SIG-M5 treated with dmso at 0.1 percent for 504 hours (cell line): ENCODE data around the gene DAB1.

Experiments used
- DNase-seq: peaks from one replicate; lab custom pipeline; 2025; ENCODE audit not compliant: unreplicated experiment; lab: John Stamatoyannopoulos, UW

Gene DAB1

DNA sequence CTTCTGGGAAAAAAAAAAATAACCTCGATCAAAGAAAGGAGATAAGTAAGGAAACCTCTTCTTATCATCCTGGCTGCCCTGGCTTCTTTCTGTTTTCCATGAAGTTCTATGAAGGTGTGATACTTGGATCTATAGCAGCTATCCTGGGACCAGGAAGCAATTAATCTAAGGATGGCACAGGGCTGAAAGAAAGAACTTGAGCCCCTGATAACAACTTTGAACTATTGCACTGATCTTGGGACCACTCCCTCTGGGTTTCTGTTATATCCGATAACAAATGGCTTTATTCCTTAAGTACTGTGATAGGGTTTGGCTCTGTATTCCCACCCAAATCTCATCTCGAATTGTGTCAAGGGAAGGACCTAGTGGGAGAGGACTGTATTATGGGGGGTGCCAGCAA lies 104.1 kb downstream of the DAB1 start:
- no peak for DNase-seq

GRCh38 chr1:57319165-57319564 lies 104.7 kb downstream of the DAB1 start:
- DNase-seq, result no peak

GRCh38 chr1:57316861-57317260 lies 107.0 kb downstream of the DAB1 start:
- no peak for DNase-seq

GRCh38 chr1:57316291-57316690 lies 107.6 kb downstream of the DAB1 start:
- DNase-seq, result no peak

DNA sequence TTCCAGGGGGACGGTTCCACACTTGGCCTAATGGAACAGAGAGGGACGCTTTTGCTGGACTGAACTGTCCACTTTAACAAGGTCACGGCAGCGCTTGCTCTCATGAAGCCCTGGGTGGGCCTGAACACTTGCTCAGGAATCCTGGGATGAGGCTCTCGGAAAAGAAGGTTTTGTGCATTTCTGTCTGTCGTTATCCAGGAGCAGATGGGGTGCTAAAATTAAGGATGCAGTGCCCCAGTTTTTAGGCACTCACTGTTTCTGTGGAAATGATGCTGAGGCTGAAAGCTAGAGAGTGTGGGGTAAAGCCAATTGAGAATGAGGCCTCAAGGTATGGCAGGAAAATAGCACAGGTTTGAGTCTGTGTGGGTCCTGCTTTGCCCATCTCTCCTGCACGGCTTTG lies 111.0 kb downstream of the DAB1 start:
- DNase-seq, result no peak

DNA sequence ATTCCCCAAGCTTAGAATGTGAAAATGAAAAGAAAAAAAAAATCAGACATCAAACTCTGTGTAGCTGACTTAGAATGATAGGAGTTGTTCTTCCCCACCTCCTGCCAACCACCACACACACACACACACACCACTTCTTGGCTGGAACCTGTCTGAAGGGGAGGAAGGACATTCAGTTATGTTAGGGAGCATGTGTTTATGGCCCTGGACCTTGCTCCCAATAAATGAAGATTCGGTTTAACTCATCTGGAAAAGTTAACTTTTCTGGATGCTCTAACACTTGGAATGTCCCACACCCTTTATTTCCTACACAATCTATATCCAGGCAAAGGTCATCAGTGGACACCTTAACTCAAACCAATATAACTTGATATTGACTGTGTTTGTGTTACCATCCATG lies 112.4 kb downstream of the DAB1 start:
- no peak for DNase-seq

DNA sequence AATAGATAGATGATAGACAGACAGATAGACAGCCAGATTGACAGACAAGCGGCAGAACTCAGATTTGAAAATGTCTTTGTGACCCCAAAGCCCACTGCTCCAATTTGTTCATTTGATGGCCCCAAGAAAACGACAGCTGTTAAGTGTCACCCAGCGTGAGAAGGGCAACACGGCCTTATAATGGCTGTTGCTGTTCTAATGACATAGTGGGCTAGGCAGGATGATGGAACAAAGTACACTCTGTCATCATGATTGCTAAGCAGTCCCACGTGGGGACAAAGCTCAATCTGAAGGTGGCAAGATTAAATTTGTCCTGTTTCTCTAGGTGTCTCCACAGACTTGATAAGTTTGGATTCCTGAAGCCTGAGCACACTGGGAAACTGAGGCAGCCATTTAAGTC lies 112.9 kb downstream of the DAB1 start:
- DNase-seq, result no peak

GRCh38 chr1:57309630-57310029 lies 114.2 kb downstream of the DAB1 start:
- no peak for DNase-seq

DNA sequence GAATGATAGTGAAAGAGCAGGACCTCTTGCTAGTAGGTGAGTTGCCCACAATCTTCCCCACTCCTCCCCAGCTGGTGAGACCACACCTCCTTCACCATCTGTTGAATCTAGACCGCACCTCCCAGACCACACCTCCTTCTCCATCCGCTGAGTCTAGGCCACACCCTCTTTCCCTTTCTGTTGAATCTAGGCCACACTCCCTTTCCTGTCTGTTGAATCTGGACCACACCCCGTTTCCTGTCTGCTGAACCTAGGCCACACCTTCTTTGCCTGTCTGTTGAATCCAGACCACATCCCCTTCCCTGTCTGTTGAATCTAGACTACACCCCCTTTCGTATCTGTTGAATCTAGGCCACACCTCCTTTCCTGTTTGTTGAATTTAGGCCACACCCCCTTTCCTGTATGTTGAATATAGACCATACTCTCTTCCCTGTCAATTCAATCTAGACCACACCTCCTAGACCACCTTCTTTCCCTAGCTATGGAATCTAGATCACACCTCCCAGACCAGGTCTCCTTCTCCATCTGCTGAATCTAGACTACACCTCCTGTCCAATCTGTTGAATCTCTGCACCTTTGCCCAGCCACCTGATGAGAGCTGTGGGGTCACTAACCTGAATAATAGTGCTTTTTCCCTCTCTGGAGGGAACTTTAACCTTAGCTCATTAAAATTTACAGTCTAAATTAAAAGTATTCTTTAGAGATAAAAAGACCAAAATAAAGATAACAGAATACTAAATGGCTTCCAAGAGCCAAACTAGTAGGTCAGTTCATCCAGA lies 116.3 kb downstream of the DAB1 start:
- no peak for DNase-seq

- no peak for DNase-seq
Observed at GRCh38 chr1:57304591-57304990, 119.3 kb downstream of the DAB1 start.

DNA sequence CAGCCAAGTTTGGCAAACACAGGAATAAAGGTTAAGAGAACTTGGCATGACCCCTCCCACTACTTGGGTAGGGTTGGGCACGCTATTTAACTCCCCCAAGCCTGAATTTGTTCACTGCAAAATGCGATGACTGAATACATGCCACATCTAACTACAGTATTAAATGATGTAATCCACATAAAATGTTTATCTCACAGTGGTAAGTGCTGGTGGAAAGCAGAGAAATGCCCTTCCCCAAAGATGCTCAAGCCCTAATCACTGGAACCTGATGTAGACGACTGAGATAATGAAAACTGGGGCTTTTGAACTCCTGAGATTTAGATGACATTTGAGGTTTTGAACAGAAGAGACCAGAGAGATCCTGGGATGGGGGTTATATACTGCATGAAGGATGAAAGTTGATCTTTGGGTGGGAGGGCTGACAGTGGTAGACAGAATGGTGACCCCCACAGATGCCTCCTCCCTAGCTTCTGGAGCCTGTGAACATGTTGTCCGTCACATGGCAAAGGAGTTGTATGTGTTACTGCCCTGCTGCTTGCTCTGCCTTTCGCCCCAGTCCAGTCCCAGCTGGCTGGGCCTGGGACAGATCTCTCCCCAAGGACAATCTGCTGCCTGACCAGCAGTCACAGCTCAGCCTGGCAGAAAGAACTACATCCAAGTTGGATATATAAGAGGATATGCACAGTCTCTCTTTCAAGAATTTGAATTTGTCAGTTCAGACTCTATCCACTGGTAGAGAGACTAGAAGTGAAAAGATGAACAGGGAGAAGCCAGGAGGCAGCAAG lies 120.9 kb downstream of the DAB1 start:
- DNase-seq, result no peak

- DNase-seq, result no peak
Observed at GRCh38 chr1:57300186-57300585, 123.7 kb downstream of the DAB1 start.

- no peak for DNase-seq
Observed at GRCh38 chr1:57296726-57297250, 127.1 kb downstream of the DAB1 start.

GRCh38 chr1:57295326-57295725 lies 128.5 kb downstream of the DAB1 start:
- DNase-seq, result no peak

DNA sequence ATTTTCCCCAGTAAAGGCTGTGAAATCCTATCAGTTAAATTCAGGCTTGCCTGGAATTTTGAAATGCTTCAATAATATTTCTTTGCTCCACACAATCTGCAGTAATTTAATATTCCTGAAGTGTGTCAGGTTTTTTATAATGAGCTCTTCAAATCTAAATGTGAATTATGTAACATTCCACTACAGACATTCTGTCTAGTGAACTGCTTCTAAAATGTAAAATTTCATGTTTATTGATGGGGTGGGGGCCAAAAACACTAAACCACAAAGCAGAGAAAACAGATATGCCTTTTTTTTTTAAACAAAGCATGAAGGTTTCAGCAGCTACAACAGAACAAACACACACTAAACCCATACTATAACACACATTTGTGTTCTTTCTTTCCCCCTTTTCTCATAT lies 129.7 kb downstream of the DAB1 start:
- DNase-seq, result no peak

GRCh38 chr1:57293214-57293613 lies 130.6 kb downstream of the DAB1 start:
- DNase-seq, result no peak

- no peak for DNase-seq
Observed at GRCh38 chr1:57289781-57290180, 134.1 kb downstream of the DAB1 start.

GRCh38 chr1:57285992-57286391 lies 137.9 kb downstream of the DAB1 start:
- DNase-seq, result no peak

GRCh38 chr1:57282411-57282810 lies 141.4 kb downstream of the DAB1 start:
- DNase-seq, result no peak

- DNase-seq, result no peak
Observed at GRCh38 chr1:57281324-57281723, 142.5 kb downstream of the DAB1 start.

DNA sequence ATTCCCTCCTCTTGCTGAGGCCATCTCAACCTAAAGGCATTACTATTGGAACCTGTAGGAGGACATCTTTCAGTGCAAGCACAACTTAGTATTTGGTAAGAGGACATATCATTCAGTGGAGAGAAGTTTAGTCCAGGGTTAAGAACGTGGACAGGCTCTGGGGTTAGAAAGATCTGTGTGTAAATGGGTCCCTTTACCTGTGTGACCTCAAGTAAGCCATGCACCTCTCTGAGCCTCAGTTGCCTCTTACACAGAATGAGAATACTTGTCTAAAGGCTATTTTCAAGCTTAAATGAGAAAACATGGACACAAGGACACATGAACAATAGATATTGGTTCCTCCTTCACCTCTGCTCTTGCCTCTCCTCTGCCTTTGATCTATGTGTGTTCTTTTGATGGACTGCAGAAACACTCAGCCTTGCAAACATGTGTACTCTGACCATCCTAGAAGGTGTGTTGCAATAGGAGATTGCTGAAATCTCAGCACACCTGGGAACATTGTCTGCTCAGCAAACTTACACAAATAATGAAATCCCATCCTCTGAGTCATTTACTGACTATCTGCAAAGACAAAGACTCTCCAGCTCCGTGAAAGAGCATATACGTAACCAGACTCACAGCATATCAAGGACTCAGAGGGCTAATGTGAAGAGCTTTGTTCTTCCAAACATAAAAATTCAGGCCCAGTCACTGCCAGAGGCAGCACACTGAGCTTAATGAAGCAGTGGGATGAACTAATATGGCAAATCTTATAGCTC lies 143.8 kb downstream of the DAB1 start:
- DNase-seq, result no peak

GRCh38 chr1:57278558-57278957 lies 145.3 kb downstream of the DAB1 start:
- no peak for DNase-seq
